HUES64 (cell line): ENCODE measurements around the gene GLDC. TPM values are rescaled to one million over a fixed set of nuclear protein-coding genes. Genes with fewer than 3 reads are reported as not detected.
"Not testable (repeated sequence)": the region's sequence is repeated elsewhere in the genome, so short reads cannot be mapped to it uniquely, and the experiment has no call there.

Source experiments
- H3K27ac ChIP-seq: 2 replicates; pipeline ENCODE4 v1.7.0; 2013; ENCODE audit warnings: low read depth, low read length, inconsistent platforms
- H3K27me3 ChIP-seq: 2 replicates; pipeline ENCODE4 v1.6.1; 2013; ENCODE audit warnings: mild to moderate bottlenecking, low read length; ENCODE audit not compliant: insufficient read depth
- H3K36me3 ChIP-seq: 2 replicates; pipeline ENCODE4 v1.6.1; 2013; ENCODE audit warnings: mild to moderate bottlenecking, low read length; ENCODE audit not compliant: insufficient read depth
- H3K4me1 ChIP-seq: 2 replicates; pipeline ENCODE4 v1.6.1; 2013; ENCODE audit warnings: mild to moderate bottlenecking, low read length, moderate library complexity; ENCODE audit not compliant: insufficient read depth
- H3K4me3 ChIP-seq: 2 replicates; pipeline ENCODE4 v1.5.1; 2013; ENCODE audit warnings: mild to moderate bottlenecking, low read length, moderate library complexity
- H3K9ac ChIP-seq: 2 replicates; pipeline ENCODE4 v1.6.1; 2013; ENCODE audit warnings: mild to moderate bottlenecking, low read depth, low read length
- H3K9me3 ChIP-seq: 2 replicates; pipeline ENCODE4 v1.6.1; 2013; ENCODE audit warnings: low read depth, low read length; ENCODE audit not compliant: insufficient read depth
- whole genome bisulfite sequencing: fragments of 150-250, 120-280 bp; methylation state at CpG from one replicate; pipeline ENCODE4 v1.1.7; 2013; ENCODE audit warnings: missing lambda C conversion rate; 5-methylcytosine and 5-hydroxymethylcytosine counted together
- polyA plus RNA-seq, 2 experiments: library from polyadenylated mRNA; stranded (reverse); fragments of 50-300 nt; gene quantifications; one replicate each; pipeline ENCODE4 v1.2.3, GENCODE V29; 2013

Gene GLDC
- polyA plus RNA-seq (2013, experiment 1 of 2): 62.4 TPM
- 60.3 TPM for polyA plus RNA-seq (2013, experiment 2 of 2)

DNA sequence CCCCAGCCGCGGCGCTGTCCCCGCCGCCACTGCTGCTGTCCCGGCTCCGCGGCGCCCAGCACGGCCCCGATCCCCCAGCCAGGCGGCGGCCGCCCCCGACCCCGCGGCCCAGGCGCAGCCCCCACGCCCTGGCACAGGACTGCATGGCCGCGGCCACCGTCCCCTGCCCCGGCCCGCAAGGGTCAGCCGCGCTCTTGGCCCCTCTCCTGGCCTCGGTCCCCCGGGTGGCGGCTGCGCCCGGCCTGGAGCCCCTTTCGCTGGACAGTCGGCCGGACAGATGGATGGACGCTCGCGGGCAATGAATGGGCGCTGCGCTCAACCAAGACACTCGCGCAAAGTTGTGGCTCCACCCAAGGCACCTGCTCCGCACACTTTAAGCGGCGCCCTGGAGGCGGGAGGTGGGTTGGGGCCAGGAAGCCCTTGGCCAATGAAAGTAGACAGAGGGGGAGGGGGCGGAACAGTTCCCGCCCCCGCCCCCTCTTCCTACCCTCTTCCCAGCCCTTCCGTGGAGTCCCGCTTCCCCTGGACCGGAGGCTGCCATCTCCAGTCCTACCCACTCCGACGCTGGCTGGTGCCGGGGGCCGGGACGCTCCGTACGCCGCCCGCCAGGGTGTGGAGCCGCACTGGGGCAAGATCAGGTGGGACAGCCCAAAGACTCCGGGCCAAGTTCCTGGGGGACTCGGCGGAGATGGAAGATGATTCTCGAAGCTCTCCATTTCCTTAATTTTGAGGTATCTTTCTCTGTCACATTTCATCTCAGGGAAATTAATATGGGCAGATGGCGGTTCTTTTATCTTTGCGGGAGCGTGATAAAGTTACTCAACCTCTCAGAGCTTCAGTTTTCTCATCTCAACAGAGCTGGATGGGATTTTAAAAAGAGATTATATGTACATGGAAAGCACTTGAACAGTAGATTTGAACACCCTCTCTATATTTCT, at the start of gene GLDC:
TSS of gene GLDC (minus strand) at position 375 of the 938 bp plus-strand sequence. CDS start at position 145, 230 bp downstream.
- no peaks in the 10 kb centered on the region for H3K9me3 ChIP-seq
- peak within 1 kb of the TSS; percentile 77 for H3K9ac ChIP-seq
- peaks cover 12% of the 10 kb centered on the region for H3K27me3 ChIP-seq
- H3K36me3 ChIP-seq: peaks cover 17% of the 10 kb centered on the region; the same call in 1 of the 2 replicates
- H3K4me3 ChIP-seq: peak within 1 kb of the TSS; percentile 81
- H3K27ac ChIP-seq: no peak within 1 kb of the TSS
- peaks cover 18% of the 10 kb centered on the region; the same call in 1 of the 2 replicates for H3K4me1 ChIP-seq
- WGBS: under 1% methylated on average over 65 of the region's 68 CpGs

GRCh38 chr9:6692881-6693361, 47.4 kb upstream of the GLDC start:
- peak overlapping the region; percentile 6 for H3K4me3 ChIP-seq

GRCh38 chr9:6692433-6692832, 46.9 kb upstream of the GLDC start:
- WGBS: 33% methylated on average over 6 of the region's 6 CpGs
- 0 out of 2 replicates have a peak, but pooled peaks cover 2% of the 10 kb centered on the region for H3K36me3 ChIP-seq
- H3K9ac ChIP-seq: peak overlapping the region; percentile 38
- peaks cover 7% of the 10 kb centered on the region for H3K4me1 ChIP-seq
- peak overlapping the region; percentile 89 for H3K27ac ChIP-seq
- H3K27me3 ChIP-seq: no peaks in the 10 kb centered on the region
- H3K4me3 ChIP-seq: no peak overlapping the region
- no peaks in the 10 kb centered on the region for H3K9me3 ChIP-seq

More at GRCh38 chr9:6692881-6693361, 47.4 kb upstream of the GLDC start:
- peak overlapping the region; percentile 65 for H3K9ac ChIP-seq
- peak overlapping the region; percentile 89 for H3K27ac ChIP-seq
- WGBS: 17% methylated on average over 9 of the region's 9 CpGs
- 0 out of 2 replicates have a peak, but pooled peaks cover 2% of the 10 kb centered on the region for H3K36me3 ChIP-seq
- H3K27me3 ChIP-seq: no peaks in the 10 kb centered on the region
- H3K4me1 ChIP-seq: peaks cover 7% of the 10 kb centered on the region
- H3K9me3 ChIP-seq: no peaks in the 10 kb centered on the region

GRCh38 chr9:6690675-6691070, 45.1 kb upstream of the GLDC start:
- H3K9ac ChIP-seq, H3K36me3 ChIP-seq, H3K27ac ChIP-seq, H3K27me3 ChIP-seq, H3K4me3 ChIP-seq, H3K9me3 ChIP-seq, H3K4me1 ChIP-seq: not testable (repeated sequence)
- 97% methylated on average over 7 of the region's 7 CpGs for WGBS

DNA sequence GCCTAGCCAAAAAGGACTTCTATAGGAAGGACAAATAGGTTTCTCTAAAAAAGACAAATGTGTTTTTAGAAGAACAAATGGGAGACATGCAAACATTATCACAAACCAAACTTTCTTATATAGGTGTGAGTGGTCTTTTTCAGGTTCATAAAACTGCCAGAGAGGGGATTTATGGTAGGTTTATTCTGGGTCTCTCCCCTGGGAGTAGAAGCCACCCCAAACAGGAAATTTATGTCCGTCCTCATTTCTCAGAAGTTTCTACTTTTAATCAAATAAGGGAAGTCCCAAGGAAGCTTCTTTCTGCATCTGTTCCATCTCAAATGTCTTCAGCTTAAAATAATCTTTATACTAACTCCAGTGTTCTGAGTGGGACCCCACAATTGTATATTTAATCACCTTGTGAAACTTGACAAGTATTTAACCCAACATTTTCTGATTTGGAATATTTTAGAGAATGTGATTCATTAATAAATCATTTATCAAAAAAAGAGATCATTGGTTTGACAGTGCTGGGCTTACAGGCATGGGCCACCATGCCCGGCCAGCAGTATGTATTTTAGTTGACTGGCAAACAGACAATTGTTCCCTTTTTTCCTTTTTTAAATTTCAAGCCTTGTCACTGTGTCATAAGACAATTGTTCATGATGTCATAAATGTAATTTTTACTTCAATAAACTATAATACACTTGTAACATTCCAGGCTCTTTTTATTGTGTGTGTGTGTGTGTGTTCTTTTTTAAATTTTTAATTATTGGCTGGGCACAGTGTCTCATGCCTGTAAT, 44.6 kb upstream of the GLDC start:
- Histone ChIP-seq H3K36me3 (0 out of 2 replicates have a peak, but pooled peaks cover 2% of the 10 kb centered on the region), H3K9me3 (no peaks in the 10 kb centered on the region), H3K27ac (no peak overlapping the region), H3K27me3 (no peaks in the 10 kb centered on the region), H3K4me1 (peaks cover 7% of the 10 kb centered on the region), H3K4me3 (no peak overlapping the region), H3K9ac (no peak overlapping the region)
- 95% methylated on average over 2 of the region's 2 CpGs for WGBS

GRCh38 chr9:6687180-6687579, 41.7 kb upstream of the GLDC start:
- H3K9ac ChIP-seq: no peak overlapping the region
- no peak overlapping the region for H3K27ac ChIP-seq
- no peaks in the 10 kb centered on the region for H3K9me3 ChIP-seq
- H3K4me1 ChIP-seq: no peaks in the 10 kb centered on the region; the same call in 1 of the 2 replicates
- WGBS: 94% methylated on average over 4 of the region's 4 CpGs
- H3K4me3 ChIP-seq: no peak overlapping the region
- peaks cover 8% of the 10 kb centered on the region; the same call in 1 of the 2 replicates for H3K36me3 ChIP-seq
- H3K27me3 ChIP-seq: no peaks in the 10 kb centered on the region

GRCh38 chr9:6686396-6686795, 40.9 kb upstream of the GLDC start:
- H3K9ac ChIP-seq: no peak overlapping the region

GRCh38 chr9:6681957-6682501, 36.5 kb upstream of the GLDC start:
- no peaks in the 10 kb centered on the region for H3K9me3 ChIP-seq
- peaks cover 3% of the 10 kb centered on the region; the same call in 1 of the 2 replicates for H3K4me1 ChIP-seq
- peak overlapping the region; percentile 75 for H3K4me3 ChIP-seq
- peaks cover 6% of the 10 kb centered on the region; the same call in 1 of the 2 replicates for H3K36me3 ChIP-seq
- no peaks in the 10 kb centered on the region for H3K27me3 ChIP-seq
- WGBS: 56% methylated on average over 15 of the region's 15 CpGs
- peak overlapping the region; percentile 99 for H3K27ac ChIP-seq
- H3K9ac ChIP-seq: peak overlapping the region; percentile 98

More at GRCh38 chr9:6686396-6686795, 40.9 kb upstream of the GLDC start:
- Histone ChIP-seq H3K9me3 (no peaks in the 10 kb centered on the region), H3K27ac (peak overlapping the region; percentile 35; the same call in 1 of the 2 replicates), H3K27me3 (no peaks in the 10 kb centered on the region), H3K36me3 (peaks cover 8% of the 10 kb centered on the region; the same call in 1 of the 2 replicates), H3K4me1 (no peaks in the 10 kb centered on the region), H3K4me3 (no peak overlapping the region)
- 80% methylated on average over 3 of the region's 3 CpGs for WGBS

GRCh38 chr9:6681147-6681956, 35.8 kb upstream of the GLDC start:
- H3K4me1 ChIP-seq: peaks cover 3% of the 10 kb centered on the region; the same call in 1 of the 2 replicates
- H3K9ac ChIP-seq: peak overlapping the region; percentile 98
- no peaks in the 10 kb centered on the region for H3K27me3 ChIP-seq
- H3K9me3 ChIP-seq: no peaks in the 10 kb centered on the region
- H3K36me3 ChIP-seq: peaks cover 6% of the 10 kb centered on the region; the same call in 1 of the 2 replicates
- H3K4me3 ChIP-seq: peak overlapping the region; percentile 75
- peak overlapping the region; percentile 99 for H3K27ac ChIP-seq
- under 1% methylated on average over 72 of the region's 72 CpGs for WGBS

- Histone ChIP-seq H3K4me1 (peaks cover 3% of the 10 kb centered on the region; the same call in 1 of the 2 replicates), H3K27ac (peak overlapping the region; percentile 99), H3K9me3 (no peaks in the 10 kb centered on the region), H3K9ac (peak overlapping the region; percentile 98), H3K36me3 (peaks cover 6% of the 10 kb centered on the region; the same call in 1 of the 2 replicates), H3K4me3 (peak overlapping the region; percentile 75), H3K27me3 (no peaks in the 10 kb centered on the region)
- WGBS: 2% methylated on average over 26 of the region's 26 CpGs
These were observed 35.2 kb upstream of the GLDC start for GRCh38 chr9:6680797-6681146.
